NCI-H774 (cell line): Measurements from ENCODE around the gene IQCE.

ENCODE experiments used
- DNase-seq: peaks from one replicate; lab custom pipeline; 2025; lab: John Stamatoyannopoulos, UW

Gene IQCE

DNA sequence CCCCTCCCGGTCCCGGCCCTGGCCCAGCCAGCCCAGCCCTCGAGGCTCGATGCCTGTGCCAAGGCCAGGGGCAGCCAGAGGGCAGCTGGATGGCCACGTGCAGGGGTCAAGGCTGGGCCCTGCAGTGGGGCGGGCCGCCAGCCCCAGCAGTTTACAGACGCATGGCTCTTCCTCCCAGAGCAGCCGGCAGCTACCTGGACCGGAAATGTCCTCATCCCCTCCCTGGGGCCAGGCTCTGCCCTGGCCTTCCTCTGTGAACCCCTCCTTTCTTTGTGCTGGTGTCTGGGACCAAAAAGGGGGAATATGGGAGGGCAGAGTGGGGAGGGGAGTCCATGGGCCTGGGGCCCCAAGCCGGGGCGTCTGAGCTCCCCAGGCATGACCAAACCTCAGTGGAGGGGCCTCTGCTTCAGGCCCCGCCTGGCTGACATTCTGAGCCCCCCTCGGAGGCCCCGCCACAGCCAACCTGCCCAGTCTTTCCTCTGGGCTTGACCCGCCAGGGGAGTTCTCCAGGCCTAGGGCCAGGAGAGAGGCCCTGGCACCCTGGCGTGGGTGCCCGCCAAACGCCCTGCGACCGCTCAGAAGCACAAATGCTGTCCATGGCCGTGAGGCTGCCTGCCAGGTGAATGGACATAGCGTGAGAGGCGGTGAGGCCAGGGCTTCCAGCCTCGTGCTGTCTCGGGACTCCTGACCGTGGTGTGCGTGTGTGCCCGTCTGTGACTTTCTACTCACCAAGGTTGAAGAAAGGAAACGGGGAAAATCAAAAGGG is 104.5 kb downstream of the IQCE start:
- no peak for DNase-seq

DNA sequence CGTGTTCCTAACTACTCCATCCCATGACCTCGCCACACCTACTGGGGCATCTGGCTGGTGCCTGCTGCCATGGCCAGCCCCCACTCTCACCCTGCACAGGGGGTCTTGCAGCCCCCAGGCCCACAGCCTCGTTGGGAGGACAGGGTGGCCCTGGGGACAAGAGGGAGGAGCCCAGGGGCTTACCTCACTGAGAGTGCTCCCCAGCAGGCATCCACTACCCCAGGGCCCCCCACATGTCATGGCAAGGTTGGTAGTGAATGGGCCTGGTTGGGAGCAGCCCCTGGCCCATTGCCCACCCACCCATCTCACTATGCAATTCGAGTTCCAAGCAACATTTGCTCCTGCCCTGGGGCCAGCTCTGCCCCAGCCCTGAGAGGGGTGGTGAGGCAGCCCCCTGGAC is 105.2 kb downstream of the IQCE start:
- no peak for DNase-seq
